Ectodermal cell (in vitro differentiated cells): ENCODE data around the gene GPR63.

Experiments used
- H3K27ac ChIP-seq: 2 replicates; pipeline ENCODE4 v1.7.0; 2013; ENCODE audit warnings: mild to moderate bottlenecking, low read depth, low read length; ENCODE audit not compliant: insufficient read depth, poor library complexity, severe bottlenecking
- H3K27me3 ChIP-seq: 2 replicates; pipeline ENCODE4 v1.7.0; 2013; ENCODE audit warnings: mild to moderate bottlenecking, low read length; ENCODE audit not compliant: insufficient read depth, control insufficient read depth, poor library complexity, severe bottlenecking
- H3K36me3 ChIP-seq: one replicate; pipeline ENCODE4 v1.7.0; 2013; ENCODE audit warnings: low read length; ENCODE audit not compliant: control insufficient read depth, insufficient read depth
- H3K4me1 ChIP-seq: one replicate; pipeline ENCODE4 v1.7.0; 2013; ENCODE audit warnings: low read length; ENCODE audit not compliant: control insufficient read depth, insufficient read depth
- H3K4me3 ChIP-seq: 2 replicates; pipeline ENCODE4 v1.7.0; 2013; ENCODE audit warnings: low read depth, low read length, control low read depth; ENCODE audit not compliant: insufficient read depth
- H3K9me3 ChIP-seq: 2 replicates; pipeline ENCODE4 v1.7.0; 2013; ENCODE audit warnings: mild to moderate bottlenecking, low read length, moderate library complexity; ENCODE audit not compliant: control insufficient read depth
- WGBS, 2 experiments: methylation state at CpG; one replicate each; pipeline ENCODE4 v1.1.7; 2013; ENCODE audit warnings: missing lambda C conversion rate in 2 of 2; 5-methylcytosine and 5-hydroxymethylcytosine counted together

The GPR63 gene

DNA sequence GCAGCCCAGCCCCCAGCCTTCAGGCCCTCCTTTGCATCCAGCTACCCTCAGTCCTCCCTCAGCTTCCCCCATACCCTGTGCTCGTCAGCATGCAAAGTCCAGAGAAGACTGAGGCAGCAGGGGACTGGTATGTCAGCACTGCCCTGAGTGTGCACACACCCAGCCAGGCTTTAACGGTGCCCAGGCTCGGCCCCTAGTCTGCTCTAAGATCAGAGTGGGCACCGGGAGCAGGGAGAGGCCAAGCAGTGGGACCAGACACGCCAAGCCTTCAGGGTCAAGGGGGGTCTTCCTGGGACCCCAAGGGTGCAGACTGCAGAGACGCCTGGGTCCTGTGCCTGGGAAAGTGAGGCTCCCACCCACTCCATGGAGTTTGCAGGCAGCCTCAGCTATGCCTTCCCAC, 74.7 kb downstream of the GPR63 start:
- WGBS, 2 experiments, result 89 to 93% methylated on average over 6 of the region's 6 CpGs
- no peaks in the 10 kb centered on the region for H3K27me3 ChIP-seq
- no peak overlapping the region for H3K27ac ChIP-seq
- H3K4me1 ChIP-seq, result no peaks in the 10 kb centered on the region
- no peaks in the 10 kb centered on the region for H3K36me3 ChIP-seq
- H3K4me3 ChIP-seq, result no peak overlapping the region
- H3K9me3 ChIP-seq, result no peaks in the 10 kb centered on the region

DNA sequence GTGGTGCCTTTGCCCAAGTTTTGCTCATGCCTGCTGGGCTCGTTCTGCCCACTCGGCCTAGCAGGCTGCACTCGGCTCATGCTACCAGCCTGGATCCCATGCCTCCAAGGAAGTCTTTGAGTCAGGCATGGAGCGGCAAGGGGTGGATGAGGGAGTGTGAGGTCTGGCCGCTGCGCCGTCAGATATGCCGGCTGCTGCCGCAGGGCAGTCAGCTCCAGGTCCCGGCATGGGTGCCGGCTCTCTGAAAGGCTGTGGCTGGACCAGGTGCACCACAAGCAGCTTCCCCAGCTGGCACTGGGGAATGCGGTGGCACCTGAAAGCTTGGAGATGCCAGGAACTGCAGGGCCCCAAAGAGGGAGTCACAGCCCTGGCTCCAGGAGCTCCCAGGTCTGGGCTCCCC, 75.5 kb downstream of the GPR63 start:
- Histone ChIP-seq H3K4me3 (no peak overlapping the region), H3K27me3 (no peaks in the 10 kb centered on the region), H3K9me3 (no peaks in the 10 kb centered on the region), H3K36me3 (no peaks in the 10 kb centered on the region), H3K27ac (no peak overlapping the region), H3K4me1 (no peaks in the 10 kb centered on the region)
- WGBS, 2 experiments, result 94 to 96% methylated on average over 12 of the region's 12 CpGs

GRCh38 chr6:96760153-96760687, 77.1 kb downstream of the GPR63 start:
- Histone ChIP-seq H3K4me3 (no peak overlapping the region), H3K9me3 (no peaks in the 10 kb centered on the region), H3K36me3 (no peaks in the 10 kb centered on the region), H3K27me3 (no peaks in the 10 kb centered on the region), H3K4me1 (no peaks in the 10 kb centered on the region), H3K27ac (no peak overlapping the region)
- 89 to 94% methylated on average over 4 of the region's 4 CpGs for WGBS, 2 experiments

GRCh38 chr6:96755096-96755495, 82.2 kb downstream of the GPR63 start:
- no peaks in the 10 kb centered on the region for H3K9me3 ChIP-seq
- no peaks in the 10 kb centered on the region for H3K4me1 ChIP-seq
- H3K27me3 ChIP-seq, result no peaks in the 10 kb centered on the region
- no peak overlapping the region for H3K4me3 ChIP-seq
- H3K27ac ChIP-seq, result no peak overlapping the region
- H3K36me3 ChIP-seq, result no peaks in the 10 kb centered on the region
- 90 to 100% methylated on average over 3 of the region's 3 CpGs for WGBS, 2 experiments

DNA sequence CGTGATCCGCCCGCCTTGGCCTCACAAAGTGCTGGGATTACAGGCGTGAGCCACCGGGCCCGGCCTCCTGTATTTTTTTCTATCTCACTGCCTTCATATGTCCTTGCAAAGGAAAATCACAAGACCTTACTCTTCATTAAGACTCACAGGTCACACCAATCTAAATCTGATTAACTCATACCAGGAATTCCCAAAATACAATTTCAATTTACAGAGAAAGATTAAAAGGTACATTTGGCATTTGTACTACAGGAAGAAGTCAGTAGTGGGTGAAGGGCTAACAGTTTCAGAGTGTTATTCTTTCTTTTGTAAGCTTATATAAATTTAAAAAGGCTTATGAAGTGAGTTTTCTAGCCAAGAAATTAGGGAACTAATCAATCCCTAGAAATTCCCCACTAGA, 87.4 kb downstream of the GPR63 start:
- Histone ChIP-seq H3K4me3 (no peak overlapping the region), H3K9me3 (no peaks in the 10 kb centered on the region), H3K36me3 (no peaks in the 10 kb centered on the region), H3K27me3 (no peaks in the 10 kb centered on the region), H3K27ac (no peak overlapping the region), H3K4me1 (no peaks in the 10 kb centered on the region)
- WGBS, 2 experiments, result 91 to 97% methylated on average over 6 of the region's 6 CpGs
